ENCODE results near the gene MUC2. TPM values are rescaled to one million over a fixed set of nuclear protein-coding genes. Genes with fewer than 3 reads are reported as not detected.

The MUC2 gene
- total RNA-seq, 4 donors from 2014 or later, result 269 to 910 (median 671) TPM

GRCh38 chr11:1044160-1044559, 30.5 kb upstream of the MUC2 start:
- TF ChIP-seq EP300 (IDR thresholded peaks at IDR 0.05; ENCODE audit: low read depth) (no peak), POLR2A (IDR thresholded peaks at IDR 0.05) (no peak), CTCF (IDR thresholded peaks at IDR 0.05) (no peak), POLR2AphosphoS5 (IDR thresholded peaks at IDR 0.05) (no peak)
- Histone ChIP-seq H3K27ac (no peak overlapping the region), H3K9me3 (no peaks in the 10 kb centered on the region), H3K4me3 (no peak overlapping the region), H3K27me3 (peaks cover 62% of the 10 kb centered on the region), H3K36me3 (no peaks in the 10 kb centered on the region), H3K4me1 (peaks cover 0 to 5% (median 2%) of the 10 kb centered on the region in 4 donors)
- DNase-seq, result no peak
- intact Hi-C loops (cut with DNase I; ENCODE audit: low total_unique reads) (no loop called here), in situ Hi-C loops (cut with MboI; ENCODE audit: low pct_ligation_motif_present in 1 of 4, low pct_unique_long_range_greater_than_20kb in 1 of 4, low sequenced_read_pairs in 3 of 4) (loop anchor here in 3 of 4 donors (25.0 kb wide), 2 partner anchors 132 to 182 kb away; partner anchors contain the start of gene CHID1 (in 1 of the 3))
- 44 to 48% methylated on average over 2 to 6 of the region's 6 CpGs for WGBS, 2 donors (ENCODE audit: low coverage in 1 of 2)

- H3K9me3 ChIP-seq, result no peaks in the 10 kb centered on the region
- intact Hi-C loops (cut with DNase I; ENCODE audit: low total_unique reads), result no loop called here
- DNase-seq, result no peak
- WGBS, 2 donors (ENCODE audit: low coverage in 1 of 2), result 50% methylated on average over 22 of the region's 22 CpGs; no CpG with 5 or more reads in 1 of the 2 donors
- TF ChIP-seq CTCF (IDR thresholded peaks at IDR 0.05) (no peak), POLR2A (IDR thresholded peaks at IDR 0.05) (no peak), POLR2AphosphoS5 (IDR thresholded peaks at IDR 0.05) (no peak), EP300 (IDR thresholded peaks at IDR 0.05; ENCODE audit: low read depth) (no peak)
- H3K27ac ChIP-seq, result no peak overlapping the region
- peaks cover 0 to 14% (median 3%) of the 10 kb centered on the region in 4 donors for H3K4me1 ChIP-seq
- in situ Hi-C loops (cut with MboI; ENCODE audit: low pct_ligation_motif_present in 1 of 4, low pct_unique_long_range_greater_than_20kb in 1 of 4, low sequenced_read_pairs in 3 of 4), result loop anchor here in 3 of 4 donors (25.0 kb wide), 2 partner anchors 135 to 185 kb away; partner anchors contain the start of gene CHID1 (in 1 of the 3)
- no peak overlapping the region for H3K4me3 ChIP-seq
- H3K36me3 ChIP-seq, result no peaks in the 10 kb centered on the region
- peaks cover 61% of the 10 kb centered on the region for H3K27me3 ChIP-seq
Measured at GRCh38 chr11:1047595-1048156, 27.0 kb upstream of the MUC2 start.

- in situ Hi-C loops (cut with MboI; ENCODE audit: low pct_ligation_motif_present in 1 of 4, low pct_unique_long_range_greater_than_20kb in 1 of 4, low sequenced_read_pairs in 3 of 4) (loop anchor here in 3 of 4 donors (25.0 kb wide), 2 partner anchors 136 to 186 kb away; partner anchors contain the start of gene CHID1 (in 1 of the 3)), intact Hi-C loops (cut with DNase I; ENCODE audit: low total_unique reads) (no loop called here)
- Histone ChIP-seq H3K9me3 (no peaks in the 10 kb centered on the region), H3K27ac (no peak overlapping the region), H3K4me3 (no peak overlapping the region), H3K36me3 (no peaks in the 10 kb centered on the region), H3K4me1 (peaks cover 0 to 19% (median 6%) of the 10 kb centered on the region in 4 donors), H3K27me3 (peaks cover 52% of the 10 kb centered on the region)
- no peak for DNase-seq
- WGBS, 2 donors (ENCODE audit: low coverage in 1 of 2), result 27 to 71% methylated on average over 3 to 25 of the region's 25 CpGs
- TF ChIP-seq CTCF (IDR thresholded peaks at IDR 0.05) (no peak), POLR2AphosphoS5 (IDR thresholded peaks at IDR 0.05) (no peak), POLR2A (IDR thresholded peaks at IDR 0.05) (no peak), EP300 (IDR thresholded peaks at IDR 0.05; ENCODE audit: low read depth) (no peak)
Measured at GRCh38 chr11:1048375-1049070, 26.2 kb upstream of the MUC2 start.

GRCh38 chr11:1049071-1049405, 25.6 kb upstream of the MUC2 start:
- in situ Hi-C loops (cut with MboI; ENCODE audit: low pct_ligation_motif_present in 1 of 4, low pct_unique_long_range_greater_than_20kb in 1 of 4, low sequenced_read_pairs in 3 of 4), result loop anchor here in 3 of 4 donors (25.0 kb wide), 2 partner anchors 137 to 187 kb away; partner anchors contain the start of gene CHID1 (in 1 of the 3)
- peaks cover 2 to 24% (median 11%) of the 10 kb centered on the region in 4 donors for H3K4me1 ChIP-seq
- peaks cover 49% of the 10 kb centered on the region for H3K27me3 ChIP-seq
- H3K9me3 ChIP-seq, result no peaks in the 10 kb centered on the region
- TF ChIP-seq POLR2AphosphoS5 (IDR thresholded peaks at IDR 0.05) (no peak), EP300 (IDR thresholded peaks at IDR 0.05; ENCODE audit: low read depth) (no peak), CTCF (IDR thresholded peaks at IDR 0.05) (no peak), POLR2A (IDR thresholded peaks at IDR 0.05) (no peak)
- H3K27ac ChIP-seq, result no peak overlapping the region
- no peak overlapping the region for H3K4me3 ChIP-seq
- intact Hi-C loops (cut with DNase I; ENCODE audit: low total_unique reads), result no loop called here
- no peaks in the 10 kb centered on the region for H3K36me3 ChIP-seq
- WGBS, 2 donors (ENCODE audit: low coverage in 1 of 2), result 68% methylated on average over 6 of the region's 6 CpGs; no CpG with 5 or more reads in 1 of the 2 donors
- DNase-seq, result no peak
